HG02759 (cell line): Measurements from ENCODE around the gene GPC5.
A peak's percentile ranks its signal among the peaks of the same experiment; 100 is the strongest.

ENCODE experiments used
- ATAC-seq: cut with Tn5 transposase; IDR thresholded peaks from one replicate; pipeline ENCODE4 v1.9.1; 2021; ENCODE audit warnings: mild to moderate bottlenecking, moderate library complexity; ENCODE audit not compliant: unreplicated experiment

The GPC5 gene

GRCh38 chr13:91934354-91934753, 535.9 kb downstream of the GPC5 start:
- no peak for ATAC-seq

GRCh38 chr13:91946498-91947070, 548.2 kb downstream of the GPC5 start:
- no peak for ATAC-seq

- no peak for ATAC-seq
Observed at GRCh38 chr13:91948736-91949135, 550.3 kb downstream of the GPC5 start.

- ATAC-seq, result no peak
Observed at GRCh38 chr13:91950803-91951202, 552.4 kb downstream of the GPC5 start.

- no peak for ATAC-seq
Observed at GRCh38 chr13:91955546-91956355, 557.3 kb downstream of the GPC5 start.

GRCh38 chr13:91960947-91961346, 562.5 kb downstream of the GPC5 start:
- ATAC-seq, result no peak

- no peak for ATAC-seq
Observed at GRCh38 chr13:91962946-91963345, 564.5 kb downstream of the GPC5 start.

- ATAC-seq, result no peak
Observed at GRCh38 chr13:91965511-91965910, 567.1 kb downstream of the GPC5 start.

- ATAC-seq, result no peak
Observed at GRCh38 chr13:91978571-91978970, 580.1 kb downstream of the GPC5 start.

- no peak for ATAC-seq
Observed at GRCh38 chr13:91986761-91987483, 588.5 kb downstream of the GPC5 start.

GRCh38 chr13:91988331-91988730, 589.9 kb downstream of the GPC5 start:
- ATAC-seq, result no peak

GRCh38 chr13:92012787-92013186, 614.4 kb downstream of the GPC5 start:
- ATAC-seq, result no peak

- ATAC-seq, result no peak
Observed at GRCh38 chr13:92017737-92018136, 619.3 kb downstream of the GPC5 start.

GRCh38 chr13:92028695-92029094, 630.3 kb downstream of the GPC5 start:
- no peak for ATAC-seq

GRCh38 chr13:92029641-92030040, 631.2 kb downstream of the GPC5 start:
- ATAC-seq, result no peak

- no peak for ATAC-seq
Observed at GRCh38 chr13:92038905-92039304, 640.5 kb downstream of the GPC5 start.

- no peak for ATAC-seq
Observed at GRCh38 chr13:92042522-92042921, 644.1 kb downstream of the GPC5 start.

GRCh38 chr13:92044351-92044750, 645.9 kb downstream of the GPC5 start:
- no peak for ATAC-seq

- ATAC-seq, result no peak
Observed at GRCh38 chr13:92054389-92054788, 656.0 kb downstream of the GPC5 start.

- peak; percentile 43 for ATAC-seq
Observed at GRCh38 chr13:92074658-92075057, 676.2 kb downstream of the GPC5 start.

GRCh38 chr13:92097337-92097903, 699.0 kb downstream of the GPC5 start:
- no peak for ATAC-seq

- ATAC-seq, result no peak
Observed at GRCh38 chr13:92101801-92102200, 703.4 kb downstream of the GPC5 start.
